Stimulated activated CD4-positive, alpha-beta T cell treated with anti-CD3 and anti-CD28 coated beads, Interleukin-1b, Interleukin-23, amount 100 ng/mL, for 1 hour (primary cell): ENCODE results near the gene IFT81.
"Not testable (repeated sequence)": the region's sequence is repeated elsewhere in the genome, so short reads cannot be mapped to it uniquely, and the experiment has no call there.

ENCODE experiments used
- DNase-seq, 2 donors: peaks; one replicate each; pipeline ENCODE4 v3.0.0-alpha.2; 2020; ENCODE audit warnings: low read depth in 2 of 2

Gene IFT81

DNA sequence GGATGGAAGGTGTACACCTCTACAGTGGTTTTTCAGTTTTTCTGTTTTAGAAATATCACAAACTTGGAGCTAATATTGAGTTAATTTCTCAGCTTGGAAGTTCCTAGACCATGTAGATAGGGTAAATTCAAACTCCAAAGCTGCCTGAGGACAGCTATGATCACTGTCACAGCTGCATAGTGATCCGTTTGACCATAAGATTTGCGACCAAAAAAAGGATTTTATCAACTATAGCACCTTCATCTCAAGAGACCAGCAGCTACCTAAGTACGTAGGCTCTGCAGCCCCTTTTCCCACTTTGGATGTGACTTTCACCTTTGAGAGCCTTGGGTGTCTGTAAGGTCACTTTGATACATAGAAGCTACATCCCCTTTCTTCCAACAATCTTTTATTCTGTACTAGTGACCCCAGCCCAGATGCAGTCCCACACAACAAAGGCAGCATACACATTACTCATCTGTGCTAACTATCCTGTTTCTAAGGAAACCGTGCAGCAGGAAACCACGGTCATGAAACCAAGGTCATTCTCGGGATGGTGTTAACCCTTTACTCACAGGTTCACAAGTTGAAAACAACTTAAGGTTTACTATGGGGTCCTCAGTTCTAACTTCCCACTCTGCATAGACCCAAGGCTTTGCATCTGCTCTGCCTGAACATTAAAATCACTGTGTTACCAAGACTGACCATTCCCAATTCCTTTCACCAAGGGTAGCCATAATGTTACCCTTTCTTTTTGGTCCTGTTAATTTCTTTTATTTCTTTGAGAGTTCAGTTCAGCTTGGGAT lies 75.4 kb downstream of the IFT81 start:
- no peak for DNase-seq

- DNase-seq: no peak
Observed at GRCh38 chr12:110200124-110200417, 75.9 kb downstream of the IFT81 start.

GRCh38 chr12:110201995-110202394 lies 77.8 kb downstream of the IFT81 start:
- no peak for DNase-seq

DNA sequence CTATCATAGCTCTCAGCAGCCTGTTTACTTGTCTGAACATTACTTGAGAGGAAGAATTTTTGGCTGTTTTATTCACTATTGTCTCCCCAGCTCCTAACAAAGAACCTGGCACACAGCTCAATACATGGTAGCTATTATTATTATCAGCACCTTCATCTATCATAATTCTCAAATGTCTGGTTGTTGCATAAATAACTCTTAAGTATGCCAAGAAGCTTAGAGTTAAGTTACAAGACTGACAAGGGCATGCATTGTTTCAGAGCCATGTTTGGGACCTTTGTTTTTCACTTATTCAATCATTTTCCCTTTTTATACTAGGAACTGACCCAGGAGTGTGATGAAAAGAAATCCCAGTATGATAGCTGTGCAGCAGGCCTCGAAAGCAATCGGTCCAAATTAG lies 79.4 kb downstream of the IFT81 start:
- DNase-seq: no peak

DNA sequence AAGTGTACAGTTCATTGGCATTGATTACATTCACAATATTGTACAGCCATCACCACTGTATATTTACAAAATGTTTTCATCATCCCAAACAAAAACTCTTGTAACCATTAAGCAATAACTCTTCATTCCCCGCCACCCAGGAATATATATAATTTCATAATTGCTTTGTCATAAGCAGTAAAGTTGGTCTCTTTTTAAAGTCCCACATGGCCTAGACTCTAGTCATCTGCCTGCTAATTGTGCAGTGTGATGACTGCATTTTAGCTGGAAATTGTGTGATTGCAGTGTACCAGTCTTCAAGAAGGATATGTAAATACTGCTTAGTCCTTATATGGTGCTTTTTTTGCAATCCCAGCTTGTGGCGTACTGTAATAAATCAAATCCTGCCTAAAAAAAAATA lies 81.8 kb downstream of the IFT81 start:
- DNase-seq: no peak

- not testable (repeated sequence) for DNase-seq
Observed at GRCh38 chr12:110211639-110212536, 87.7 kb downstream of the IFT81 start.

DNA sequence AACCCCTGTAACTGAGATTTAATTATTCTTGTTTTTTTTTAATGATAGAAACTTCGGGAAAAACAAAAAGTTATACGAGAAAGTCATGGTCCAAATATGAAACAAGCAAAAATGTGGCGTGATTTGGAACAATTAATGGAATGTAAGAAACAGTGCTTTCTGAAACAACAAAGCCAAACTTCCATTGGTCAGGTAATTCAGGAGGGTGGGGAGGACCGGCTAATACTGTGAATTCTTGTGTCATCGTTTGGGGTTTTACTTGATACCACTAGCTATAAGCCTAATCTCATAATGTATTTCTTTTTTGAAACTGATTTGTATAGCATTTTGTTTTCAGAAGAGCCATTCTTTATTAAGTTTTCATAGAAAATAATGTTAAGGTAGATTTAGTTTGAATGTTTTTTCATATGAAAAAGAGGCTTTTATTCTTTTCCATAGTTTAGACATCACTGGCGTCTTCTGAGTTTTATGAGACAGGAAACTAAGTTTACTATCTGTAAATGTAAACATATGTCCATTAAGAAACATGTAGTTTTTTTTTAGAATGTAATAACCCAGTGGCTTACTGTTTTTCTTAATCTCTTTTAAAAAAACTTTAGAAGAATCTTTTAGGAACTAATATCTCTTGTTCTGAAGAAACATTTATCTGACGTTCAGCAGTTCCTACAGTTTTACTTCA lies 94.0 kb downstream of the IFT81 start:
- no peak for DNase-seq

GRCh38 chr12:110222027-110222426 lies 97.9 kb downstream of the IFT81 start:
- DNase-seq: no peak

GRCh38 chr12:110222433-110222832 lies 98.3 kb downstream of the IFT81 start:
- DNase-seq: no peak

GRCh38 chr12:110223777-110224378 lies 99.7 kb downstream of the IFT81 start:
- no peak for DNase-seq

- DNase-seq: no peak
Observed at GRCh38 chr12:110224379-110225304, 100.5 kb downstream of the IFT81 start.

GRCh38 chr12:110227138-110227537 lies 103.0 kb downstream of the IFT81 start:
- DNase-seq: no peak

GRCh38 chr12:110228348-110228747 lies 104.2 kb downstream of the IFT81 start:
- DNase-seq: not testable (repeated sequence)

DNA sequence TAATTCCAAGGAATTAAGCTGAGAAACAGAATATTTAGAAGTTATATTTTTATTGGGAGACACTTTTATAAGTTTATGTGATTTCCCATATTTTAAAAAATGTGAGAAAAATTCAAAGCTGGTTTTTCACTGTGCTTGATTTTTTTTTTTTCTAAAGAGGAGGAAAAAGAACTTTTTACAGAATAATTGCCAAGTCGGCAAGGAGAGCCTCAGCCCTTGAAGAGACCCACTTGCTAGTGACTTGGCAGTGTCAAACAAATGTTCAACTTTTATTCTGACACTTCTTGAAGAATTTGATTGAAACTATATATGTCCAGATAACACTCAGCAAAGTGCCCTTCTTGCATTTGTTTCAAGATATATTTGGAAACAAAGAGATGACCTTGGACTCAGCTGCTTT lies 104.6 kb downstream of the IFT81 start:
- no peak for DNase-seq

DNA sequence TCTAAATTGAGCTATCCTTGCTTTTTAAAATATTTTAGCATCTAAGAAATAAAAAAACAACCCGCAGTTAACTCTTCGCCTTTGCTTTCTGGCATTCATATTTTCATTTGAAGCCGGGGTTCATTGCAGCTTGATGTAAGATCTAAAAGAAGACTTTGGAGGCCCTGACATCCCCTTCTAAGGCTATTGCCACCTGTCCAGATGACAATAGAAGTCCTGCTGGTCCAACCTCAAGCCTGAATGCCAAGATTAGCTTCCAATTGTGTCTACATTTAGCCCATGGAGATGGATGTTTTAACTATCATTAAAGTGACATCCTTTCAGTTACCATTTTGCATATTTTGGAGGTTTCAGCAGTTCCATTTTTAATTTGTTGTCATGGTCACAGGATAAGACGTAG lies 105.3 kb downstream of the IFT81 start:
- DNase-seq: no peak

DNA sequence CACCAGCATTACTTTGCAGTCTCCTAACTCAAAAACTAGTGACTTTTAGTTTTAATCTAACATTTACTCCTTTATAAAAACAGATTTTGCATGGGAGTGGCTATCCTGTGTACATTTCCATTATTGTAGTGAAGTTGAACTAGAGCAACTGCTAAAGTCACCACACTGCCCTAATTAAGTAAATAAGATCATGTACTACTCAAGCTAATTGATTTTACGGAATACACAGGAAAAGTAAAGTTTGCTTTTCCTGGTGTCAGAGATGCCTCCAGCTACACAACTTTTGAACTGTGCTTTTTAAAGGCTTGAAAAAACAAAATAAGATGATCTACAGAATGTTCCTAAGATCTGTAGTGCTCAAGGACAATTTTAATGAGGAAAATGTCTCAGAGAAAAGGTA lies 106.5 kb downstream of the IFT81 start:
- no peak for DNase-seq

- DNase-seq: no peak
Observed at GRCh38 chr12:110233212-110233903, 109.2 kb downstream of the IFT81 start.

- DNase-seq: no peak
Observed at GRCh38 chr12:110234331-110234751, 110.2 kb downstream of the IFT81 start.

DNA sequence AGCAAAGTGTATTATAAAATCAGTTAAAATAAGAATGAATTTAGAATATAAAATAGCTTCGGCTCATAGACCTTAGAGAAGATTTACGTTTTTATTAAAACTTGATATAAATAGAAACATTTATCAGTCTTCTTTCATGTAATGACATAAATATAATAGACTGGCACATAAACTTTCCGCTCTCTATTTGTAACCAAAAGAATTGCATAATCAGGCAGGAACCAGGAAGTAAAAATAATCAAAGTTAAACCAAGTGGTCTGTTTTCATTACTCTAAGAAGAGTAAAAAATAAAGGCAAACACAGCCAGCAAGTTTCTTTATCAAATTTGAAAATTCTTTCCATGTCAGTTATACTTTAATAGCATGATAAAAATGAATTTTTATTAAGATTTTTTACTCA lies 110.6 kb downstream of the IFT81 start:
- no peak for DNase-seq

GRCh38 chr12:110235383-110235782 lies 111.2 kb downstream of the IFT81 start:
- DNase-seq: no peak
